GM12875 (cell line): ENCODE results near the gene B4GALT5.
"Not testable (repeated sequence)": the region's sequence is repeated elsewhere in the genome, so short reads cannot be mapped to it uniquely, and the experiment has no call there.

Experiments
- H3K4me3 ChIP-seq: one replicate; pipeline ENCODE4 v1.5.1; 2011; ENCODE audit warnings: low read depth, low read length, control low read depth
- TF ChIP-seq, protein P1 (sequence below): IDR thresholded peaks from 2 replicates; pipeline ENCODE4 v1.5.1; 2011; ENCODE audit warnings: low read depth, mild to moderate bottlenecking, control low read depth, inconsistent platforms, low read length, moderate library complexity, borderline replicate concordance; ENCODE audit not compliant: insufficient read depth

The B4GALT5 gene

DNA sequence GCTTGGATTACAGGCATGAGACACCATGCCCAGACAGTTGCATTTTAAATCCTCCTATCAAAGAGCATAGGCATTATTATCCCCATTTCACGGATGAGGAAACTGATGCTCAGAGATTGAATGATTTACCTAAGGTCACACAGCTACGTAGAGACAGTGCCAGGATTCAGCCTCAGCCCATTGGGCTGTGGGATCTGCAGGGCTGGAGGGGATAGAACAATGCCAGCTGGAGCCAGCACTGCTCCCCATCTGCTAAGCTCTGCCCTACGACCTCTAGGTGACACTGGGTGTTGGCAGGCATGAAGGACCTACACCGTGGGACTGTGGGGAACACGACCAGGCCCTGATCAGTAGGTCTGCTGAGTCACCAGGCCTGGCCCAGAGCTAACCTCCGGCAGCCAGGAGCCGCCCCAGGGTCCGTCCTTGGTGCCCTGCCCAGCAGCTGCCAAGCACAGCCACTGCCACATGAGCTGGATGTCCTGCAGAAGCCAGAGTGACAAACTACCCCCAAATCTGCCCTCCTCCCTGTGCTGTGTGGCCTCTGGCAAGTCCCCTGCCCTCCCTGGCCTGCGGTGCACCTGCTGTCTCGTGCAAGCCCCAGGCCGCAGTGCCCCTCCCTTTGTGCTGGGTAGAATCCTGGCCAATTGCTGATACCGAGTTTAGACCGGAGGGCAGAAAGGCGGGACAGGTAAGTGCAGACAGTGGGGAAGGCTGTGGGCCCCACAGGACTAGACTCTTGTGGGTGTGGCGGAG is 98.1 kb downstream of the B4GALT5 start:
- TF ChIP-seq, protein P1, sequence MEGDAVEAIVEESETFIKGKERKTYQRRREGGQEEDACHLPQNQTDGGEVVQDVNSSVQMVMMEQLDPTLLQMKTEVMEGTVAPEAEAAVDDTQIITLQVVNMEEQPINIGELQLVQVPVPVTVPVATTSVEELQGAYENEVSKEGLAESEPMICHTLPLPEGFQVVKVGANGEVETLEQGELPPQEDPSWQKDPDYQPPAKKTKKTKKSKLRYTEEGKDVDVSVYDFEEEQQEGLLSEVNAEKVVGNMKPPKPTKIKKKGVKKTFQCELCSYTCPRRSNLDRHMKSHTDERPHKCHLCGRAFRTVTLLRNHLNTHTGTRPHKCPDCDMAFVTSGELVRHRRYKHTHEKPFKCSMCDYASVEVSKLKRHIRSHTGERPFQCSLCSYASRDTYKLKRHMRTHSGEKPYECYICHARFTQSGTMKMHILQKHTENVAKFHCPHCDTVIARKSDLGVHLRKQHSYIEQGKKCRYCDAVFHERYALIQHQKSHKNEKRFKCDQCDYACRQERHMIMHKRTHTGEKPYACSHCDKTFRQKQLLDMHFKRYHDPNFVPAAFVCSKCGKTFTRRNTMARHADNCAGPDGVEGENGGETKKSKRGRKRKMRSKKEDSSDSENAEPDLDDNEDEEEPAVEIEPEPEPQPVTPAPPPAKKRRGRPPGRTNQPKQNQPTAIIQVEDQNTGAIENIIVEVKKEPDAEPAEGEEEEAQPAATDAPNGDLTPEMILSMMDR = no peak
- no peak overlapping the region for H3K4me3 ChIP-seq

DNA sequence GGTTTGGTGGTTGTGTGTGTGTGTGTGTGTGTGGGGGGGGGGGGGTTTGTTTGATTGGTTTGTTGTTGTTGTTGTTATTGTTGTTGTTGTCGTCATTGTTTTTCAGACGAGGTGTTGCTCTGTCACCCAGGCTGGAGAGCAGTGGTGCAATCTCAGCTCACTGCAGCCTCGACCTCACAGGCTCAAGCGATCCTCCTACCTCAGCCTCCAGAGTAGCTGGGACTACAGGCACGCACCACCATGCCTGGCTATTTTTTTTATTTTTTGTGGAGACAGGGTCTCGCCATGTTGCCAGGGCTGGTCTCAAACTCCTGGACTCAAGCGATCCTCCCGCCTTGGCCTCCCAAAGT is 98.7 kb downstream of the B4GALT5 start:
- not testable (repeated sequence) for H3K4me3 ChIP-seq

DNA sequence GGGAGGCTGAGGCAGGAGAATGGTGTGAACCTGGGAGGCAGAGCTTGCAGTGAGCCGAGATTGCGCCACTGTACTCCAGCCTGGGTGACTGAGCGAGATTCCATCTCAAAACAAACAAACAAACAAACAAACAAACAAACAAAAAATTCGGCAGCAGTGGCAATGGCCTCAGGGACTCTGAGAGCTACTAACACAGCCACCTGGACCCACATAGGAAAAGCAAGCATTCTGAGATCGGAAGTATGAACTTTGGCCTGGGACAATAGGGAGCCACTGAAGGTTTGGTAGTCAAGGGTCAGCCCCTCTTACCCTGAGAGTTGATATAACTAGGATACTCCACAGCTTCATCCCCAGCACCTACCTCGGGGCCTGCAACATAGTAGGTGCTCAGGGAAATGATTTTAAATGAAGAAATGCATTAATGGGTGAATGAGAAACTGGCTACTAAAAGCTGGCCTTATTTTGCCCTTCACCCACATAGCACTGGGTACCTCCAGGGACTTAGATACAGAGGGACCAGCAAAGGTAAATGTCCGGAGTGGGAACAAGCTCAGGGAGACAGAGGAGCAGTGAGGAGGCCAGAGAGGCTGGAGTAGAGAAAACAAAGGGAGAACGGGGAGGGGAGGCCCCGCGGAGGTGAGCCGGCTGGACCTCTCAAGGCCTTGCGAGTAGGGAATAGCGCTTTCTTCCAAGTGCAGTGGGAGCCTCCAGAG is 99.2 kb downstream of the B4GALT5 start:
- H3K4me3 ChIP-seq = no peak overlapping the region
- TF ChIP-seq, protein P1 = no peak

DNA sequence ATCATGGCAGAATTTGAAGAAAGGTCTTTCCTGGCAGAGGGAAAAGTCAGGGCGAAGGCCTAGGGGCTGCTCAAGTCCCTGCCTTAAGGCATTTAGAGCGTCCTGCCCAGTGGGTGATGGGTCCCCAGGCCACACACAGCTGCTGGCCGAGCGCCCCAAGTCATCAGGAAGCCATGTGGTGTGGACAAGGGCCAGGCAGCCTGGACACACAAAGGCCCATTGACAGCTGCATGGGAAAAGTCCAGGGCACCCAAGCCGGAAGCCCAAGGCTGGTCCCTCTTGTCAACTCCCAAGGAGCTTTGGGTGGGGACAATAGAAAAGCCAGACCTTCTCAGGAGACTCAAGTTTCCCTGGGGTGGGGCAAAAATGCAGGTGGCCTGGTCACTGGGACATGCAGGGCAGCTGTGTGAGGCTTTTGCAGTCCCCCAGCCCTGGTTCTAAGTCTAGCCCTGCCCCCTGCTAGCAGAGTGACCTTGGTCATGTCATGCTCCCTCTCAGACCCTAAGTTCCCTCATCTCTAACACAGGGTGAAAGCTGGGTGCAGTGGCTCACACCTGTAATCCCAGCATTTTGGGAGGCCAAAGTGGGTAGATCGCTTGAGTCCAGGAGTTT is 101.4 kb downstream of the B4GALT5 start:
- no peak overlapping the region for H3K4me3 ChIP-seq
- TF ChIP-seq, protein P1 = no peak

DNA sequence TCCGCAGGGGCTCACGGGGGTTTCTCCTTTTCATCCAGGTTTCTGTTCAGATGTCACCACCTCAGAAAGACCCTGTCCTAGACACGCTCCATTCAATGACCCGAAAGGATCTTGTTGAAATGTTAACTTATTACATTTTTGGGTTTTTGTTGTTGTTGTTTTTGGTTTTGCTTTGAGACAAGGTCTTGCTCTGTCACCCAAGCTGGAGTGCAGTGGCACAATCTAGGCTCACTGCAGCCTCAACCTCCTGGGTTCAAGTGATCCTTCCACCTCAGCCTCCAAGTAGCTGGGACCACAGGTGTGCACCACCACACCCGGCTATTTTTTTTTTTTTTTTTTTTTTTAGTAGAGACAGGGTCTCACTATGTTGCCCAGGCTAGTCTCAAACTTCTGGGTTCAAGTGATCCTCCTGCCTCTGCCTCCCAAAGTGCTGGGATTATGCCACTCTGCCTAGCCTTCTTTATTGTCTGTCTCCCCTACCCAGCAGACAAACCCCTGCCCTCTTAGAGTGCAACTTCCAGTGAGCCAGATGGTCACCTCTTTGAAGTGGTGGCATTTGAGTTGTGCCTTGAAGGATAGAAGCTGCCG is 102.0 kb downstream of the B4GALT5 start:
- H3K4me3 ChIP-seq = peak overlapping the region; percentile 8

DNA sequence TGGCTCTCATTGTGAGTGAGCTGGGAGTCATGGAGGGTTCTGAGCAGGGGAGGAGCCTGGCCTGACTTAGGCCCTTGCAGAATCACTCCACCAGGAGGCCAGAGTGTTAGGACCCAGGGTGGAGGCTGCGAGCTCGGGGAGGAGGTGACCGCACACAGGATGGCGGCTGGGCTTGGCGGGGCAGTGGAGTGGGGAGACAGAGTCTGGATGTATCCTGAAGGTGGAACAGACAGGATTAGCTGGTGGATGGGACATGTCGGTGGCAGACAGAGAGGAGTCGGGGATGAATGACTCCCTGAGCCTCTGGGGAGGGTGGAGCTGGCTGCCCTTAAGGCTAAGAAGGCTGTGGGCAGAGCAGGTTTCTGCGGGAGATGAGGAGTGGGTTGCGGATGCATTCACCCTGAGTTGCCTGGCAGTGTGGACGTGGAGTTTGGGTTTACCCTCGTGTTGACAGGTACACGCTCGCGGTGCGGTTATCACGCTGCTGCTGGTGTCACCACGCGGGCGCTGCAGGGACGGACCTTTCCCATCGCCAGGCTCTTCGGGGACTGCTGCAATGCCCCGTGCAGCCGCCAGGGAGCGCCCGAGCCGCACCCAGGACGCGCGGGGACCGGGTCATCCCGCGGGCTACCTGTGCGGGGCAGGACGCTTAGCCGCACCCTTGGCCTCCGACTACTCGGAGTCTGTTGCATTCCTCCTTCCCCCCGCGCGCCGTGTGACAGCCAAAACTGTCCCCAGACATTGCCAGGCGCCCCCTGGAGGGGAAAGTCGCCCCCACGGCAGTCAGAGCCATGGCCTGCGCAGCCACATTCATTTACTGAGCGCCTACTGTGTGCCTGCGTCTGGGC is 102.8 kb downstream of the B4GALT5 start:
- TF ChIP-seq, protein P1 = peak; percentile 100
- H3K4me3 ChIP-seq = peak overlapping the region; percentile 8

DNA sequence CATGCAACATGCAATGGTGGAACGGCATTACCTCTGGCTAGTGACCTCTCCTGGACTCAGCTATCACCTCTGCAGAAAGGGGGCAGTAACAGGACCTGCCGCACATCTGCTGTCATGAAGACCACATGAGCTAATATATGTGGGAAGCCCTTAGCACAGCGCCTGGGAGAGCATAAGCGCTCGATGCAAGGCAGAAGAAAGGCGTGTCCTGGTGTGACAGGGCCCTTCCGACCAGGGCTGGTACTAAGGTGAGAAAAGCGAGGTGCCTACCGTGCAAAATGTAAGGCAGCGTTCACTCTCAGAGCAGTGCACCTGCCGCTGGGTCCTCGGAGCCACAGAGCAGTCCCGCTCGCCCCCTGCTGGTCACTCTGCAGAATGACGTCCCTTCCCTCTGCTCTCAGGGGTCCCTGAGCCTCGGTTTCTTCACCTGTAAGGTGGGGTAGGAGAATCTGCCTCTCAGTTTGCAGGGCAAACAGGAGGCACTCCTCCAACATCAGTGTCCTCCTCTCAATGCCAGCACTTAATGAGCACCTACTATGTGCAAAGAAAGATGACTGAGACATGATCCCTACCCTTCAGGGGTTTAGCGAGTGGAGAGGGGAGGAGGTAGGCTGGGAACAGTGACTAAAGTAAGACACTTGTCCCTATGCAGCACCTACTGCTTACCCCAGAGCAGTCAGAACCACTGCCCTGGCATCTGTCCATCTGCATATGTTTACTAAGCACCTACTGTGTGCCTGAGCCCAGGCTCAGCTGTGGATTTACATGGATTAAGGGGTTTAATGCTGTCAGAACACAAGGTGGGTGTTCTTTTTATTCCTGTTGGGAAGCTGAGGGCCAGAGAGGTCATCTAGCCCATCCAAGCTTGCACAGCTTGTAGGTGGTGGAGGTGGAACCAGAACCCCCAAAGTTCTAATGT is 104.7 kb downstream of the B4GALT5 start:
- H3K4me3 ChIP-seq = no peak overlapping the region
- TF ChIP-seq, protein P1 = peak; percentile 99
